PC-3 (cell line): Measurements from ENCODE around the gene PPP2R5A. TPM values are rescaled to one million over a fixed set of nuclear protein-coding genes. Genes with fewer than 3 reads are reported as not detected.
A peak's percentile ranks its signal among the peaks of the same experiment; 100 is the strongest.

Source experiments
- ATAC-seq: fragments of 200-7000 bp; cut with Tn5 transposase; 2 replicates; pipeline ENCODE4 v1.9.1; 2020; ENCODE audit warnings: mild to moderate bottlenecking, moderate library complexity
- BruUV-seq: library from RNA; stranded (reverse); fragments of 400-500 nt; replicated peaks from 2 replicates; lab custom pipeline; 2021; lab: Mats Ljungman, UMichigan
- CTCF ChIA-PET: fragments of 300-600 bp; sonication (Branson Sonifier 250); formaldehyde crosslinking; loops from one replicate; lab custom pipeline; 2022; ENCODE audit warnings: antibody characterized with exemption; lab: Charles Lee
- POLR2A ChIA-PET: fragments of 300-600 bp; sonication (Branson Sonifier 250); formaldehyde crosslinking; loops from one replicate; lab custom pipeline; 2022; ENCODE audit warnings: antibody characterized with exemption; ENCODE audit not compliant: unreplicated experiment; lab: Charles Lee
- DNase-seq: peaks from one replicate; pipeline ENCODE4 v3.0.0-alpha.2; 2015
- H2AFZ ChIP-seq: fragments of 300-600 bp; sonication (generic); 2 replicates; pipeline ENCODE4 v1.6.0; 2016; ENCODE audit warnings: antibody characterized with exemption, low read length
- H3F3A ChIP-seq: fragments of 300-600 bp; sonication (generic); one replicate; pipeline ENCODE4 v1.6.0; 2017; ENCODE audit warnings: antibody characterized with exemption, low read length, control low read depth, mild to moderate bottlenecking; ENCODE audit not compliant: unreplicated experiment
- H3K27ac ChIP-seq: fragments of 300-600 bp; sonication (generic); 2 replicates; pipeline ENCODE4 v1.5.1; 2016; ENCODE audit warnings: mild to moderate bottlenecking, low read length
- H3K27me3 ChIP-seq: fragments of 300-600 bp; sonication (generic); 2 replicates; pipeline ENCODE4 v1.6.1; 2016; ENCODE audit warnings: low read length, mixed read lengths
- H3K36me3 ChIP-seq: fragments of 300-600 bp; sonication (generic); 2 replicates; pipeline ENCODE4 v1.6.1; 2016; ENCODE audit warnings: low read depth, mixed run types, low read length, mixed read lengths
- H3K4me1 ChIP-seq: fragments of 300-600 bp; sonication (generic); 2 replicates; pipeline ENCODE4 v1.5.1; 2016; ENCODE audit warnings: low read length; ENCODE audit not compliant: insufficient read depth
- H3K4me2 ChIP-seq: fragments of 300-600 bp; sonication (generic); 2 replicates; pipeline ENCODE4 v1.6.0; 2016; ENCODE audit warnings: low read length
- H3K4me3 ChIP-seq: fragments of 300-600 bp; sonication (generic); 2 replicates; pipeline ENCODE4 v1.5.1; 2016; ENCODE audit warnings: mild to moderate bottlenecking, low read length, mixed read lengths
- H3K79me2 ChIP-seq: fragments of 300-600 bp; sonication (generic); 2 replicates; pipeline ENCODE4 v1.6.1; 2017; ENCODE audit warnings: low read length, mixed read lengths
- H3K9ac ChIP-seq: fragments of 300-600 bp; sonication (generic); 2 replicates; pipeline ENCODE4 v1.6.0; 2016; ENCODE audit warnings: mild to moderate bottlenecking, low read length
- H3K9me2 ChIP-seq: fragments of 300-600 bp; sonication (generic); replicated peaks from 2 replicates; pipeline ENCODE4 v1.6.1; 2016; ENCODE audit warnings: mixed run types, low read length, mixed read lengths
- H3K9me3 ChIP-seq: fragments of 300-600 bp; sonication (generic); 2 replicates; pipeline ENCODE4 v1.6.1; 2016; ENCODE audit warnings: low read length, mixed read lengths
- H4K20me1 ChIP-seq: fragments of 300-600 bp; sonication (generic); 2 replicates; pipeline ENCODE4 v1.6.1; 2016; ENCODE audit warnings: low read length, mixed read lengths
- EZH2 ChIP-seq: fragments of 300-600 bp; sonication (generic); IDR thresholded peaks from one replicate; pipeline ENCODE4 v1.6.1; 2017; ENCODE audit warnings: antibody characterized with exemption, mild to moderate bottlenecking, low read length; ENCODE audit not compliant: unreplicated experiment
- EZH2phosphoT487 ChIP-seq: fragments of 300-600 bp; sonication (generic); IDR thresholded peaks from 2 replicates; pipeline ENCODE4 v1.6.1; 2018; ENCODE audit warnings: mild to moderate bottlenecking, antibody characterized with exemption, low read length, borderline replicate concordance
- intact Hi-C: fragments of 100-400 bp; cut with micrococcal nuclease; formaldehyde crosslinking; loops from 2 replicates; pipeline ENCODE4 v1.9.0; 2023
- total RNA-seq: library from RNA; depleted of rRNA; stranded (reverse); fragments of >200 nt; gene quantifications from 2 replicates; pipeline ENCODE4 v1.2.3, GENCODE V29; 2014
- TF ChIP-seq, protein P1 (sequence below): fragments of 300-600 bp; sonication (generic); conservative IDR thresholded peaks from 2 replicates; pipeline ENCODE4 v1.5.1; 2017; ENCODE audit warnings: antibody characterized with exemption, low read depth, mild to moderate bottlenecking, low read length

PPP2R5A gene
- total RNA-seq, 1 experiment from 2014 or later: 44.0 TPM

DNA sequence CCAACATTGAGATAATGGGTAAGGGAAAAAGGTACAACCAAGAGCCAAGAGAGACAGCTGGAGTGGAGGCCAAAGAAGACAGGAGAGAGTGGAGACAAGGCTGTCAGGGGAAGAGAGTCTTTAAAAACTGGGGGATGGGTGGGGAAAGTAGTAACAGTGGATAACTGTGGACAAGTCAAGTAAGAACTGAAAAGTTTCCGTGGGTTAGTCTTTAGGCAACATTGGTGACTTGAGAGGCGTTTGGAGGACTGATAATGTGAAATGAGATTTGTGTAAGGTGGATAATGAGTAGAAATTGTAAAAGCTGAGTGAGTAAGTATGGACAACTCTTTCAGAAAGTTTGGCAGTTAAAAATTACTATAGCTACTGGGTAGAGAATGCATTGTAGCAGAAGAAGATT, 10.4 kb downstream of the PPP2R5A start:
- no peak for ATAC-seq
- H3K27ac ChIP-seq: no peak overlapping the region
- no peaks in the 10 kb centered on the region for H3K9me3 ChIP-seq
- CTCF ChIA-PET: no interaction called here
- no peak overlapping the region for H3K9ac ChIP-seq
- H3K36me3 ChIP-seq: no peaks in the 10 kb centered on the region
- no peak overlapping the region for H2AFZ ChIP-seq
- peaks cover 78% of the 10 kb centered on the region for H3K79me2 ChIP-seq
- no peaks in the 10 kb centered on the region for H3K9me2 ChIP-seq
- TF ChIP-seq EZH2phosphoT487 (no peak), EZH2 (no peak)
- TF ChIP-seq, protein P1, sequence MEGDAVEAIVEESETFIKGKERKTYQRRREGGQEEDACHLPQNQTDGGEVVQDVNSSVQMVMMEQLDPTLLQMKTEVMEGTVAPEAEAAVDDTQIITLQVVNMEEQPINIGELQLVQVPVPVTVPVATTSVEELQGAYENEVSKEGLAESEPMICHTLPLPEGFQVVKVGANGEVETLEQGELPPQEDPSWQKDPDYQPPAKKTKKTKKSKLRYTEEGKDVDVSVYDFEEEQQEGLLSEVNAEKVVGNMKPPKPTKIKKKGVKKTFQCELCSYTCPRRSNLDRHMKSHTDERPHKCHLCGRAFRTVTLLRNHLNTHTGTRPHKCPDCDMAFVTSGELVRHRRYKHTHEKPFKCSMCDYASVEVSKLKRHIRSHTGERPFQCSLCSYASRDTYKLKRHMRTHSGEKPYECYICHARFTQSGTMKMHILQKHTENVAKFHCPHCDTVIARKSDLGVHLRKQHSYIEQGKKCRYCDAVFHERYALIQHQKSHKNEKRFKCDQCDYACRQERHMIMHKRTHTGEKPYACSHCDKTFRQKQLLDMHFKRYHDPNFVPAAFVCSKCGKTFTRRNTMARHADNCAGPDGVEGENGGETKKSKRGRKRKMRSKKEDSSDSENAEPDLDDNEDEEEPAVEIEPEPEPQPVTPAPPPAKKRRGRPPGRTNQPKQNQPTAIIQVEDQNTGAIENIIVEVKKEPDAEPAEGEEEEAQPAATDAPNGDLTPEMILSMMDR: no peak
- peaks cover 20% of the 10 kb centered on the region for H3K4me1 ChIP-seq
- BruUV-seq: no TSS peak
- no peak overlapping the region for H3K4me3 ChIP-seq
- intact Hi-C loops: no loop called here
- H4K20me1 ChIP-seq: peaks cover 6% of the 10 kb centered on the region; the same call in 1 of the 2 replicates
- H3K27me3 ChIP-seq: no peaks in the 10 kb centered on the region
- H3K4me2 ChIP-seq: no peak overlapping the region
- no peaks in the 10 kb centered on the region for H3F3A ChIP-seq
- no peak for DNase-seq
- POLR2A ChIA-PET: no interaction called here

DNA sequence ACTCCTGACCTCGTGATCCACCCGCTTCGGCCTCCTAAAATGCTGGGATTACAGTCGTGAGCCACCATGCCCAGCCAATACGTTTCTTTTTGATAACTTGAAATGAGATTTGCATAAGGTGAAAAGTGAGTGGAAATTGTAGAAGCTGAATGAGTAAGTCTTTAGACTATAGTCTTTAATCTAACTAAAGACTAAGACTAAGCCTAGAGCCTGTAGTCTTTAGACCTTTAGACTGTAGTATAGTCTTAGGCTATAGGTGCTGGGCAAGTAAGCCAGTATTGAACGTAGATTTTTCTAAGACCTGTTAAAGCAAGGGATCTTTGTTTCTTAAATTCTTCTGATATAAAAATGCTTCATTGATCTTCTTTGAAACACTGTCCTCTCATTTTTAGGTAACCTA, 12.1 kb downstream of the PPP2R5A start:
- peaks cover 7% of the 10 kb centered on the region; the same call in 1 of the 2 replicates for H3K4me1 ChIP-seq
- no peaks in the 10 kb centered on the region for H3F3A ChIP-seq
- DNase-seq (no peak), ATAC-seq (no peak)
- H3K36me3 ChIP-seq: no peaks in the 10 kb centered on the region
- intact Hi-C loops: no loop called here
- H2AFZ ChIP-seq: no peak overlapping the region
- no peaks in the 10 kb centered on the region for H3K9me2 ChIP-seq
- ChIA-PET POLR2A (no interaction called here), CTCF (no interaction called here)
- no peaks in the 10 kb centered on the region for H3K9me3 ChIP-seq
- H3K4me3 ChIP-seq: no peak overlapping the region
- TF ChIP-seq EZH2: no peak
- TF ChIP-seq, protein P1: no peak
- TF ChIP-seq EZH2phosphoT487: no peak
- H3K79me2 ChIP-seq: peaks cover 75% of the 10 kb centered on the region
- H3K9ac ChIP-seq: no peak overlapping the region
- no peak overlapping the region for H3K27ac ChIP-seq
- H4K20me1 ChIP-seq: no peaks in the 10 kb centered on the region
- no peak overlapping the region for H3K4me2 ChIP-seq
- H3K27me3 ChIP-seq: no peaks in the 10 kb centered on the region
- BruUV-seq: no TSS peak

DNA sequence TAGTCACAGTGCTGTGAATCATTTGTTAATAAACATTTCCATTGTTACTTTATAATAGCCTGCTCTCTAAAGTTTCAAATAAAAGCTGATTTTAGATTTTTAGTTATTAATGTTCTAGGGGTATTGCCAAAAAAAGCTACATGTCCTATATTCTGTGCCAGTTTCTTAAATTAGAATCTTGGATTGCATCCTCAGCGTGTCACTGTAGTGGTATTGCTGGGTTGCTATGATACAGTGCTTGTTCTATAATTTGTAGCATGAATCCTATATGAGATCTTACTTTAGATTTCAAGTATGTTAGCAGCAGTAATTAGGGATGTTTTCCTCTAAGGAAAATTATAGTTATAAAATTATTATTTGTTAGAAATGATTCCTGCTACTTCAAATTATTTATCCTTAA, 16.4 kb downstream of the PPP2R5A start:
- TF ChIP-seq EZH2: no peak
- TF ChIP-seq EZH2phosphoT487: no peak
- TF ChIP-seq, protein P1: no peak
- H3K9me3 ChIP-seq: no peaks in the 10 kb centered on the region
- peaks cover 60% of the 10 kb centered on the region for H3K79me2 ChIP-seq
- no peaks in the 10 kb centered on the region for H3F3A ChIP-seq
- intact Hi-C loops: no loop called here
- no peaks in the 10 kb centered on the region for H3K36me3 ChIP-seq
- DNase-seq (no peak), ATAC-seq (peak; percentile 61)
- H3K4me3 ChIP-seq: no peak overlapping the region
- no peak overlapping the region for H2AFZ ChIP-seq
- no peak overlapping the region for H3K27ac ChIP-seq
- H3K4me2 ChIP-seq: no peak overlapping the region
- H3K27me3 ChIP-seq: no peaks in the 10 kb centered on the region
- ChIA-PET CTCF (interaction anchor here (0.6 kb wide), 1 partner anchor 64 kb away, joined by 4 read pairs; no protein-coding TSS in a partner anchor), POLR2A (interaction anchor here (0.6 kb wide), 1 partner anchor 16 kb away, joined by 6 read pairs; no protein-coding TSS in a partner anchor)
- BruUV-seq: no TSS peak
- no peaks in the 10 kb centered on the region for H4K20me1 ChIP-seq
- no peaks in the 10 kb centered on the region for H3K9me2 ChIP-seq
- no peak overlapping the region for H3K9ac ChIP-seq
- H3K4me1 ChIP-seq: 0 out of 2 replicates have a peak, but pooled peaks cover under 1% of the 10 kb centered on the region
